Fibroblast of pulmonary artery (primary cell): ENCODE measurements around the gene CNTNAP2.
A peak's percentile ranks its signal among the peaks of the same experiment; 100 is the strongest.

ENCODE experiments used
- DNase-seq: peaks from one replicate; pipeline ENCODE4 v3.0.0-alpha.2; 2010; ENCODE audit warnings: low read depth
- H3K4me3 ChIP-seq: replicated peaks from 2 replicates; pipeline ENCODE4 v1.5.1; 2011; ENCODE audit warnings: low read depth, mild to moderate bottlenecking, control low read depth, low read length, moderate library complexity
- TF ChIP-seq, protein P1 (sequence below): IDR thresholded peaks from 2 replicates; pipeline ENCODE4 v1.5.1; 2011; ENCODE audit warnings: mild to moderate bottlenecking, control low read depth, low read length, inconsistent platforms; ENCODE audit errors: missing control alignments

CNTNAP2 gene

DNA sequence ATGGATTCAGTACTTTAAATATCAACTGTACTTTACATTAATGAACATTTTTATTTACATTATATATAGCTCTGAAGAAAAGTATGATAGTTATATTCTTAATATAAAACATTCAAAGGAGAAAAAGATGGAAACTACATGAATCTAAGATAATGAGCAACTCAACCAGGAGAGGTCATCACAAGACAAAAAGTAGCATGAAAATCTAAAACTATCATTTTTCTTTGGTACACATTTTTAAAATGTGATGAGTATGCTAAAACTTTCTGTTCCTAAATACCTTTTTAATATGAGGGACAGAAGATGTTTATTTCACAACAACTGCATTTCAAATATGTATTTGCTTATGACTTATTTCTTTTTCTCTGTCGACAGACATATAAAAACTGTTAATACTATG is 2.4 kb downstream of the CNTNAP2 start:
- no peak overlapping the region for H3K4me3 ChIP-seq
- TF ChIP-seq, protein P1, sequence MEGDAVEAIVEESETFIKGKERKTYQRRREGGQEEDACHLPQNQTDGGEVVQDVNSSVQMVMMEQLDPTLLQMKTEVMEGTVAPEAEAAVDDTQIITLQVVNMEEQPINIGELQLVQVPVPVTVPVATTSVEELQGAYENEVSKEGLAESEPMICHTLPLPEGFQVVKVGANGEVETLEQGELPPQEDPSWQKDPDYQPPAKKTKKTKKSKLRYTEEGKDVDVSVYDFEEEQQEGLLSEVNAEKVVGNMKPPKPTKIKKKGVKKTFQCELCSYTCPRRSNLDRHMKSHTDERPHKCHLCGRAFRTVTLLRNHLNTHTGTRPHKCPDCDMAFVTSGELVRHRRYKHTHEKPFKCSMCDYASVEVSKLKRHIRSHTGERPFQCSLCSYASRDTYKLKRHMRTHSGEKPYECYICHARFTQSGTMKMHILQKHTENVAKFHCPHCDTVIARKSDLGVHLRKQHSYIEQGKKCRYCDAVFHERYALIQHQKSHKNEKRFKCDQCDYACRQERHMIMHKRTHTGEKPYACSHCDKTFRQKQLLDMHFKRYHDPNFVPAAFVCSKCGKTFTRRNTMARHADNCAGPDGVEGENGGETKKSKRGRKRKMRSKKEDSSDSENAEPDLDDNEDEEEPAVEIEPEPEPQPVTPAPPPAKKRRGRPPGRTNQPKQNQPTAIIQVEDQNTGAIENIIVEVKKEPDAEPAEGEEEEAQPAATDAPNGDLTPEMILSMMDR, result no peak
- peak; percentile 2 for DNase-seq

DNA sequence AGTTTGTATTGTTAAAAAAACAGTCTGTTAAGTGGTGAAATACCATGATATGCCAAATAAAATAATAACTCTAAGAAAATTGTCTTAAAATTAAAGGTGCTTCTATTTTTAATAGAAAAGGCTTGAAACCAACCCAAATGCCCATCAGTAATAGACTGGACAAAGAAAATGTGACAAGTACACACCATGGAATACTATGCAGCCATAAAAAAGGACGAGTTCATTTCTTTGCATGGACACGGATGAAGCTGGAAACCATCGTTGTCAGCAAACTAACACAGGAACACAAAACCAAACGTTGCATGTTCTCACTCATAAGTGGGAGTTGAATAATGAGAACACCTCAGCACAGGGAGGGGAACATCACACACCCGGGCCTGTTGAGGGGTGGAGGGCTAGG is 7.1 kb downstream of the CNTNAP2 start:
- DNase-seq, result no peak
- H3K4me3 ChIP-seq, result no peak overlapping the region
- TF ChIP-seq, protein P1, result no peak

DNA sequence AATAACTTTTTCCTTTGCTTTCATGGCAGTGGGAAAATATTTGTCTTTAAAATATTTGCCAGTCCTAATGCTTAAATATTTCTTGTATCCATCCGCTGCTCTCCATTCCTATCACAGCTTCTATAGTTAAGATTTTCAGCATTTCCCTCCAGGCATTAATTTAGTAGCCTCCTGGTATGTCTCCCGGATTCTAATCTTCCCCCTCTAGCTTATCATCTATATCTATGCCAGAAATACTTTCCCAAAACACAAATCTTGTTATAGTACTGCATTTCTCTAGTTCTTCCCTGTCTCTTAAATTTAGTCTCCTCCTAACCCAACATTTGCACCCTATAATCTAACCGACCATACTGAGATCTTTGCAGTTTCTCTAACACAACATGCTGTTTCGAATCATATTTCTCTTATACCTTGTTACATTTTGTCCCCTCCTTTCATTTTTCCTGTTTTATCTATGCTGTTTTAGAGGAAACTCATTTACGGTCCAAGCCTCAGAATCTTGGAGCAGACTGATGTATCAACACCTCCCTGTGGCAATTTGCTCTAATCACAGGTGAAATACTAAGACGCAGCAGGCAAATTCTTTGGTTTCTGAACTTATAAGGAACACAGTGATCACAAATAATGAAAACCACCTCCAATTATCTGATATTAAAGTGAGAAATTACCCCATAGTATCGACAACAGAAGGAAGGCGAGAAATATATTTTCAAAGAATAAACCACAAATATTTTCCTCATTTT is 10.3 kb downstream of the CNTNAP2 start:
- no peak for DNase-seq
- TF ChIP-seq, protein P1, result no peak
- no peak overlapping the region for H3K4me3 ChIP-seq

DNA sequence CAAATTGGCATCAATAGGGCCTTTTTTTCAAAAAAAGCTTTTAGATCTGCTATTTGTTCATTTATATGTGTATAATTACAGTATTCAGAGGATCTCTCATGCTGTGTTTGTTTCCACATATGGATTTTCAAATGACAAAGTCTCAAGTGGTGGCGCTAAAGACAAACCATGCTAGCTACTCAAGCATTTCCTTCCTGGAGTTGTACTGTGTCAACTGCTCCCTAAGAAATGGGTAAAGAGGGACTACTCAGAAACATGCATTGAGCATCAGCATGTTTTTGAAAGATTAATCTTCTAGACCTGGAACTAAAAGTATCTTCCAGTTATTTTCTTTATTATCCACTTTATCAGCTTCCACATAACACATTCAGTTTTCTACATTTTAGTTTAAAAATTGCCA is 12.7 kb downstream of the CNTNAP2 start:
- no peak overlapping the region for H3K4me3 ChIP-seq
- TF ChIP-seq, protein P1, result no peak
- DNase-seq, result peak; percentile 3

DNA sequence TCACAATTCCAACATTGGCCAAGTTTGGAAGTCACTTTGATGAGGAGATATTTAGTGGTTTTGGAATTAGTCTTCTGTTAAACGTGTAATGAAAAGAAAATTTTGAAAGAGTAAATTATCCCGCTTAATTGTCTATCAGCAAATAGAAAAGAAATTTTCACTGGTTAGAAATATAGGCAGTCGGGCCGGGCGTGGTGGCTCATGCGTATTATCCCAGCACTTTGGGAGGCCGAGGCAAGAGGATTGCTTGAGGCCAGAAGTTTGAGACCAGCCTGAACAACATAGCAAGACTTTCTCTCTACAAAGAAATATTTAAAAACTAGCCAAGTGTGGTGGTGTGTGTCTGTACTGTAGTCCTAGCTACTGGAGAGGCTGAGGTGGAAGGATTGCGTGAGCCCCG is 13.4 kb downstream of the CNTNAP2 start:
- TF ChIP-seq, protein P1, result no peak
- no peak overlapping the region for H3K4me3 ChIP-seq
- DNase-seq, result no peak

DNA sequence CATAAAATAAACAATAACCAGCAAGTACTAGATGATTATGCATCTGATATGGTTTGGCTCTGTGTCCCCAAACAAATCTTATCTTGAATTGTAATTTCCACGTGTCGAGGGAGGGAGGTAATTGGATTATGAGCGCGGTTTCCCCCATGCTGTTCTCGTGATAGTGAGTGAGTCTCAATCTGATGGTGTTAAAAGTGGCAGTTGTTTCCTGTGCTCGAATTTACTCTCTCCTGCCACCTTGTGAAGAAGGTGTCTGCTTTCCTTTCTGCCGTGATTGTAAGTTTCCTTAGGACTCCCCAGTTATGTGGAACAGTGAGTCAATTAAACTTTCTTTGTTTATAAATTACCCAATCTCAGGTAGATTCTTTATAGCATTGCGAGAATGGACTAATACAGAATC is 15.1 kb downstream of the CNTNAP2 start:
- TF ChIP-seq, protein P1, result no peak
- DNase-seq, result no peak
- no peak overlapping the region for H3K4me3 ChIP-seq

DNA sequence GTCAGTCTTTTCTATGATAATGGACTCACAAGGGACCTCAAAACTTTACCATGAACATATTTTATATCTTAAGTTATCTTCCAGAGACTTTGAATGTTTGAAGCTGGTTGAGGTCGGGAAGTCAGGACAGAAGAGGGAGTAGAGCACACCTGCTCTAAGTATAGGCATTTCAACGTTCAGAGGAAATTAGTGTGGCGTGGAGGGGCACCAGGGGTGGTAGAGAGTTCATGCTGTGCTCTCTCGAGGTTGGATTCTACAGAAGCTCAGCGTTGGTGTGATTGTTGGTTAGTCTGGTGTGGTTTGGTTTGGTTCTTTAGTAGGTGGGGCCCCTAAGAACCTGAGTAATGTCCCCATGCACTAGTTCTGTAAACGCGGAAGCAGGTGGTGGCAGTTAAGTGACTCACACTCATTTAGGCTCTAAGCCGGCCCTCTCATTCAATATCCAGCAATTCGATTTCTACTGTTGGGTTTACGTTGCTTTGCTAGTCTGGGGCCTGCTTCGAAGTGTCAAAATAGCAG is 19.8 kb downstream of the CNTNAP2 start:
- DNase-seq, result no peak
- TF ChIP-seq, protein P1, result no peak
- no peak overlapping the region for H3K4me3 ChIP-seq
